HepG2 (cell line): Measurements from ENCODE around the gene FDXR. TPM values are rescaled to one million over a fixed set of nuclear protein-coding genes. Genes with fewer than 3 reads are reported as not detected.
A peak's percentile ranks its signal among the peaks of the same experiment; 100 is the strongest.

ENCODE experiments used
- ARNT ChIP-seq: fragments of 450-650 bp; IDR thresholded peaks from 2 replicates; pipeline ENCODE4 v1.6.1; 2017
- BHLHE40 ChIP-seq: IDR thresholded peaks from 2 replicates; pipeline ENCODE4 v1.6.1; 2011; ENCODE audit warnings: low read length, improper control_type of control experiment
- CHD4 ChIP-seq: fragments of 200-600 bp; sonication (generic); IDR thresholded peaks from 2 replicates; pipeline ENCODE4 v1.7.0; 2017; ENCODE audit warnings: mild to moderate bottlenecking, low read length, borderline replicate concordance
- DPF2 ChIP-seq: sonication (generic); formaldehyde crosslinking; IDR thresholded peaks from 2 replicates; pipeline ENCODE4 v1.4.0; 2020; ENCODE audit warnings: mild to moderate bottlenecking, low read depth, missing genetic modification reagents, borderline replicate concordance
- EEA1 ChIP-seq: sonication (generic); formaldehyde crosslinking; IDR thresholded peaks from 2 replicates; pipeline ENCODE4 v1.5.1; 2020; ENCODE audit warnings: mild to moderate bottlenecking, missing genetic modification reagents, borderline replicate concordance
- HCFC1 ChIP-seq: fragments of 150-350 bp; IDR thresholded peaks from 2 replicates; pipeline ENCODE4 v1.6.1; 2014; ENCODE audit warnings: low read depth, low read length
- KMT2A ChIP-seq: sonication (generic); formaldehyde crosslinking; IDR thresholded peaks from 2 replicates; pipeline ENCODE4 v1.4.0; 2020; ENCODE audit warnings: missing genetic modification reagents
- PATZ1 ChIP-seq: sonication (generic); formaldehyde crosslinking; IDR thresholded peaks from 2 replicates; pipeline ENCODE4 v1.4.0; 2020; ENCODE audit warnings: missing genetic modification reagents
- PAX8 ChIP-seq: sonication (generic); formaldehyde crosslinking; IDR thresholded peaks from 2 replicates; pipeline ENCODE4 v1.8.0; 2022; ENCODE audit warnings: mild to moderate bottlenecking, missing genetic modification reagents, borderline replicate concordance
- PRPF4 ChIP-seq: fragments of 200-400 bp; formaldehyde crosslinking; IDR thresholded peaks from 2 replicates; pipeline ENCODE4 v1.6.1; 2016; ENCODE audit warnings: low read length, low read depth; ENCODE audit not compliant: poor library complexity, severe bottlenecking
- SNAPC5 ChIP-seq: sonication (generic); formaldehyde crosslinking; IDR thresholded peaks from 2 replicates; pipeline ENCODE4 v1.8.1; 2023; ENCODE audit warnings: mild to moderate bottlenecking, missing genetic modification reagents, borderline replicate concordance
- SP4 ChIP-seq: sonication (generic); formaldehyde crosslinking; IDR thresholded peaks from 2 replicates; pipeline ENCODE4 v1.8.1; 2023; ENCODE audit warnings: mild to moderate bottlenecking, missing genetic modification reagents
- SRSF4 ChIP-seq: fragments of 200-400 bp; formaldehyde crosslinking; IDR thresholded peaks from one replicate; pipeline ENCODE4 v1.6.1; 2018; ENCODE audit warnings: mild to moderate bottlenecking, low read depth, low read length, moderate library complexity; ENCODE audit not compliant: poor library complexity, severe bottlenecking
- TOE1 ChIP-seq: sonication (generic); formaldehyde crosslinking; IDR thresholded peaks from 2 replicates; pipeline ENCODE4 v1.4.0; 2020; ENCODE audit warnings: mild to moderate bottlenecking, missing genetic modification reagents
- ZFP36 ChIP-seq: fragments of 150-350 bp; IDR thresholded peaks from 2 replicates; pipeline ENCODE4 v1.6.1; 2018; ENCODE audit warnings: borderline replicate concordance, low read length, low read depth; ENCODE audit not compliant: partially characterized antibody
- ZFP41 ChIP-seq: sonication (generic); formaldehyde crosslinking; IDR thresholded peaks from 2 replicates; pipeline ENCODE4 v1.4.0; 2020; ENCODE audit warnings: mild to moderate bottlenecking, missing genetic modification reagents, borderline replicate concordance
- ZNF230 ChIP-seq: sonication (generic); formaldehyde crosslinking; IDR thresholded peaks from 2 replicates; pipeline ENCODE4 v1.4.0; 2020; ENCODE audit warnings: mild to moderate bottlenecking, missing genetic modification reagents
- ZNF333 ChIP-seq: sonication (generic); formaldehyde crosslinking; IDR thresholded peaks from 2 replicates; pipeline ENCODE4 v1.4.0; 2020; ENCODE audit warnings: mild to moderate bottlenecking, missing genetic modification reagents, borderline replicate concordance
- ZNF350 ChIP-seq: sonication (generic); formaldehyde crosslinking; IDR thresholded peaks from 2 replicates; pipeline ENCODE4 v1.4.0; 2020; ENCODE audit warnings: mild to moderate bottlenecking, low read depth, missing genetic modification reagents, borderline replicate concordance
- ZNF496 ChIP-seq: sonication (generic); formaldehyde crosslinking; IDR thresholded peaks from 2 replicates; pipeline ENCODE4 v1.8.1; 2023; ENCODE audit warnings: mild to moderate bottlenecking, moderate library complexity, missing genetic modification reagents; ENCODE audit not compliant: insufficient replicate concordance
- polyA plus RNA-seq, 8 experiments: library from polyadenylated mRNA; depleted of rRNA in 3 of 8; stranded (reverse) in 7 of 8; unstranded in 1 of 8; fragments of >200 nt; fragmentation: Illumina TruSeq in 4 of 8; extraction: Trizol in 4 of 8; gene quantifications; 2 replicates each; pipeline versions ENCODE4 v1.2.1 to v1.2.3, GENCODE V29; 2011 to 2016; ENCODE audit warnings: low read depth in 4 of 8, missing spikeins in 1 of 8, mixed read lengths in 1 of 8; ENCODE audit not compliant: insufficient read depth in 1 of 8
- total RNA-seq, 5 experiments: library from RNA; depleted of rRNA; stranded (reverse); fragments of >200 nt; fragmentation: Illumina TruSeq; extraction: Trizol; gene quantifications; 2 replicates each; pipeline ENCODE4 v1.2.3, GENCODE V29; 2016; ENCODE audit warnings: low read depth in 1 of 5
- TF ChIP-seq, protein P1 (sequence below): sonication (generic); formaldehyde crosslinking; IDR thresholded peaks from 2 replicates; pipeline ENCODE4 v1.4.0; 2020; ENCODE audit warnings: missing genetic modification reagents
- TF ChIP-seq, protein P2 (sequence below): sonication (generic); formaldehyde crosslinking; IDR thresholded peaks from 2 replicates; pipeline ENCODE4 v1.4.0; 2020; ENCODE audit warnings: missing genetic modification reagents, low read depth, mild to moderate bottlenecking, borderline replicate concordance
- TF ChIP-seq, protein P3 (sequence below): sonication (generic); formaldehyde crosslinking; IDR thresholded peaks from 2 replicates; pipeline ENCODE4 v1.4.0; 2020; ENCODE audit warnings: missing genetic modification reagents, borderline replicate concordance

FDXR gene
- total and polyA plus RNA-seq, 2 of the 13 experiments (the other 11 are each of a cell fraction or from before 2014, with no cell fraction given): 23.4 to 116 TPM

DNA sequence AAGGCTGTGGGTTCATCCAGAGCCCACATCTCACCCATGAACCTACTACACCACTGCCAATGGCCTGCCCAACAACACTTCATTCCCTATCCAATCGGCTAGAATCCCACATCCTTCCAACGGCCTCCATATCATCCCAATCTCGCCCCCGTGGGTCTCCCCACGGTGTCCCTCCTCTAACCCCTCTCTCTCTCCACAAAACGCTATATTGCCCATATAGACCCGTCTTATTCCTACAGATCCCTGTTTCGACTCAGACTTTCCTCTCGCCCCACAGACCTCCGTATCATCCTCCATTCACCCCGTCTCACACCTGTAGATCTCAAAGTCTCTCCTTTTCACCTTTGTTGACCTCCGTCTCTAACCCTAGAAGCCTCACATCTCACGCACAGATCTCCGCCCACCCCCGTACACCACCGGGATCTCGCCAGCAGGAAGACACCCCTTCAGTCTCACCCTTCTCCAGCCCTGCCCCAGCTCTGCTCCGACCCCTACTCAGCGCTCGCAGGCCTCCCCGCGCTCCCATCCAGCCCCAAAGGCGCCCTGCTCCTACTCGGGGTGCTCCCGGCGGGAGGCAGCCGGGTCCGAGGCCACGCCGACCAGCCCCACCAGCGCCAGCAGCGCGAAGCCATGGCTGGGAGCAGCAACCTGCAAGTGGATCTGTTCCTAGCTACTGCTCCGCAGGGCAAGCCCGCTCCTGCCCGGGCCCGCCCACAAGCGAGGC, at the start of gene FDXR (continued):
- TF ChIP-seq, protein P1, sequence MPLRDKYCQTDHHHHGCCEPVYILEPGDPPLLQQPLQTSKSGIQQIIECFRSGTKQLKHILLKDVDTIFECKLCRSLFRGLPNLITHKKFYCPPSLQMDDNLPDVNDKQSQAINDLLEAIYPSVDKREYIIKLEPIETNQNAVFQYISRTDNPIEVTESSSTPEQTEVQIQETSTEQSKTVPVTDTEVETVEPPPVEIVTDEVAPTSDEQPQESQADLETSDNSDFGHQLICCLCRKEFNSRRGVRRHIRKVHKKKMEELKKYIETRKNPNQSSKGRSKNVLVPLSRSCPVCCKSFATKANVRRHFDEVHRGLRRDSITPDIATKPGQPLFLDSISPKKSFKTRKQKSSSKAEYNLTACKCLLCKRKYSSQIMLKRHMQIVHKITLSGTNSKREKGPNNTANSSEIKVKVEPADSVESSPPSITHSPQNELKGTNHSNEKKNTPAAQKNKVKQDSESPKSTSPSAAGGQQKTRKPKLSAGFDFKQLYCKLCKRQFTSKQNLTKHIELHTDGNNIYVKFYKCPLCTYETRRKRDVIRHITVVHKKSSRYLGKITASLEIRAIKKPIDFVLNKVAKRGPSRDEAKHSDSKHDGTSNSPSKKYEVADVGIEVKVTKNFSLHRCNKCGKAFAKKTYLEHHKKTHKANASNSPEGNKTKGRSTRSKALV (CRISPR knock-in tag): peak; percentile 14; the same call in 1 of the 2 replicates
- TF ChIP-seq SNAPC5 (peak; percentile 71; the same call in 1 of the 2 replicates), KMT2A (peak; percentile 48; the same call in 1 of the 2 replicates), CHD4 (no peak), ARNT (no peak), EEA1 (CRISPR knock-in tag) (peak; percentile 58; the same call in 1 of the 2 replicates), ZFP41 (CRISPR knock-in tag) (no peak), ZNF496 (CRISPR knock-in tag) (no peak), TOE1 (CRISPR knock-in tag) (no peak), BHLHE40 (no peak), PRPF4 (no peak), DPF2 (CRISPR knock-in tag) (0 out of 2 replicates have a peak, but pooled peaks have one; percentile 28), ZFP36 (no peak), ZNF230 (0 out of 2 replicates have a peak, but pooled peaks have one; percentile 75), SP4 (CRISPR knock-in tag) (peak; percentile 88), SRSF4 (no peak), ZNF333 (CRISPR knock-in tag) (no peak; the same call in 1 of the 2 replicates), ZNF350 (CRISPR knock-in tag) (0 out of 2 replicates have a peak, but pooled peaks have one; percentile 1), HCFC1 (no peak), PAX8 (CRISPR knock-in tag) (no peak), PATZ1 (CRISPR knock-in tag) (peak; percentile 40; the same call in 1 of the 2 replicates)
- TF ChIP-seq, protein P2, sequence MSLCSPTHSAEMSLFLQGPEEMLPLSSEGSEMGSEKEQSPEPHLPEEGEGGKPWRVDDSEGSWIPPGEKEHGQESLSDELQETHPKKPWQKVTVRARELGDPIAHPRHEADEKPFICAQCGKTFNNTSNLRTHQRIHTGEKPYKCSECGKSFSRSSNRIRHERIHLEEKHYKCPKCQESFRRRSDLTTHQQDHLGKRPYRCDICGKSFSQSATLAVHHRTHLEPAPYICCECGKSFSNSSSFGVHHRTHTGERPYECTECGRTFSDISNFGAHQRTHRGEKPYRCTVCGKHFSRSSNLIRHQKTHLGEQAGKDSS (CRISPR knock-in tag): peak; percentile 74; the same call in 1 of the 2 replicates
- TF ChIP-seq, protein P3, sequence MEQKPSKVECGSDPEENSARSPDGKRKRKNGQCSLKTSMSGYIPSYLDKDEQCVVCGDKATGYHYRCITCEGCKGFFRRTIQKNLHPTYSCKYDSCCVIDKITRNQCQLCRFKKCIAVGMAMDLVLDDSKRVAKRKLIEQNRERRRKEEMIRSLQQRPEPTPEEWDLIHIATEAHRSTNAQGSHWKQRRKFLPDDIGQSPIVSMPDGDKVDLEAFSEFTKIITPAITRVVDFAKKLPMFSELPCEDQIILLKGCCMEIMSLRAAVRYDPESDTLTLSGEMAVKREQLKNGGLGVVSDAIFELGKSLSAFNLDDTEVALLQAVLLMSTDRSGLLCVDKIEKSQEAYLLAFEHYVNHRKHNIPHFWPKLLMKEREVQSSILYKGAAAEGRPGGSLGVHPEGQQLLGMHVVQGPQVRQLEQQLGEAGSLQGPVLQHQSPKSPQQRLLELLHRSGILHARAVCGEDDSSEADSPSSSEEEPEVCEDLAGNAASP (CRISPR knock-in tag): peak; percentile 77
